HEK293 (cell line): ENCODE data around the gene PYROXD2.

Experiments
- ZFP41 ChIP-seq: fragments of 450-650 bp; formaldehyde crosslinking; IDR thresholded peaks from 2 replicates; pipeline ENCODE4 v1.5.1; 2016; ENCODE audit warnings: missing biosample characterization, missing genetic modification characterization, borderline replicate concordance
- ZNF274 ChIP-seq, 2 experiments: fragments of 200-500 bp in 1 of 2; fragments of 450-650 bp in 1 of 2; sonication (Bioruptor generic) in 1 of 2; formaldehyde crosslinking in 1 of 2; IDR thresholded peaks; 2 replicates each; pipeline versions ENCODE4 v1.5.1 to v1.6.1; 2014 to 2016; ENCODE audit warnings: borderline replicate concordance in 1 of 2, inconsistent platforms in 1 of 2, low read length in 1 of 2, missing biosample characterization in 1 of 2, missing genetic modification characterization in 1 of 2
- ZNF37A ChIP-seq: fragments of 450-650 bp; IDR thresholded peaks from 2 replicates; pipeline ENCODE4 v1.5.1; 2018; ENCODE audit warnings: missing biosample characterization, missing genetic modification characterization
- ZNF558 ChIP-seq: fragments of 450-650 bp; formaldehyde crosslinking; IDR thresholded peaks from 2 replicates; pipeline ENCODE4 v1.5.1; 2016; ENCODE audit warnings: missing biosample characterization, missing genetic modification characterization
- ZNF677 ChIP-seq: fragments of 450-650 bp; IDR thresholded peaks from 2 replicates; pipeline ENCODE4 v1.5.0; 2018; ENCODE audit warnings: missing biosample characterization, mild to moderate bottlenecking, missing genetic modification characterization, moderate library complexity
- TF ChIP-seq, protein P1 (sequence below): fragments of 450-650 bp; formaldehyde crosslinking; IDR thresholded peaks from 2 replicates; pipeline ENCODE4 v1.5.1; 2016; ENCODE audit warnings: missing biosample characterization, missing genetic modification characterization

DNA sequence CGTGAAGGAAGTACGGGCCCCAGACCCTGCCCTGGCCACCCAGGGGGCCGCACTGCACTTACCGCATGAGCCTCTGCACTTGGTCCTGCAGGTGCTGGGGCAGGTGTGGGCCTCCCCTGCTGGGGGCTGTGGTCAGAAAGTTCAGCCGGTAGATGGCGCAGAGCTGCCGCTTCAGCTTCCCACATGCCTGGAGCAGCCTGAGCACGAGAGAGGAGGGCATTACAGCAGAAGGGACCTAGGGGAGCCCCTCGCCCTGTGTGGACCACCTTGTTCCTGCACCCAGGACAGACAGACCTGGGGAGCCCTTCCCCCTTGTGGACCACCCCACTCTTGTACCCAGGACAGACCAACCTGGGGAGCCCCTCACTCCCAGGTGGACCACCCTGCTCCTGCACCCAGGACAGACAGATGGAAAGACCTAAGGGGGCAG is 8.7 kb upstream of the PYROXD2 start:
- TF ChIP-seq, protein P1, sequence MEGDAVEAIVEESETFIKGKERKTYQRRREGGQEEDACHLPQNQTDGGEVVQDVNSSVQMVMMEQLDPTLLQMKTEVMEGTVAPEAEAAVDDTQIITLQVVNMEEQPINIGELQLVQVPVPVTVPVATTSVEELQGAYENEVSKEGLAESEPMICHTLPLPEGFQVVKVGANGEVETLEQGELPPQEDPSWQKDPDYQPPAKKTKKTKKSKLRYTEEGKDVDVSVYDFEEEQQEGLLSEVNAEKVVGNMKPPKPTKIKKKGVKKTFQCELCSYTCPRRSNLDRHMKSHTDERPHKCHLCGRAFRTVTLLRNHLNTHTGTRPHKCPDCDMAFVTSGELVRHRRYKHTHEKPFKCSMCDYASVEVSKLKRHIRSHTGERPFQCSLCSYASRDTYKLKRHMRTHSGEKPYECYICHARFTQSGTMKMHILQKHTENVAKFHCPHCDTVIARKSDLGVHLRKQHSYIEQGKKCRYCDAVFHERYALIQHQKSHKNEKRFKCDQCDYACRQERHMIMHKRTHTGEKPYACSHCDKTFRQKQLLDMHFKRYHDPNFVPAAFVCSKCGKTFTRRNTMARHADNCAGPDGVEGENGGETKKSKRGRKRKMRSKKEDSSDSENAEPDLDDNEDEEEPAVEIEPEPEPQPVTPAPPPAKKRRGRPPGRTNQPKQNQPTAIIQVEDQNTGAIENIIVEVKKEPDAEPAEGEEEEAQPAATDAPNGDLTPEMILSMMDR = no peak
- no peak for TF ChIP-seq ZNF274 (IDR thresholded peaks at IDR 0.05; ENCODE audit: low read length)
- no peak for TF ChIP-seq ZNF274 (tag by site-specific recombination; IDR thresholded peaks at IDR 0.05; ENCODE audit: borderline replicate concordance)
- TF ChIP-seq ZNF677 (tag by site-specific recombination) = no peak
- TF ChIP-seq ZNF558 = no peak
- TF ChIP-seq ZFP41 (tag by site-specific recombination) = no peak
- no peak for TF ChIP-seq ZNF37A (tag by site-specific recombination)
